Natural killer cell (primary cell): ENCODE measurements around the gene MRPL33. TPM values are rescaled to one million over a fixed set of nuclear protein-coding genes. Genes with fewer than 3 reads are reported as not detected.

ENCODE experiments used
- ATAC-seq, 3 donors: fragments of 150-1000 bp in 2 of 3; fragments of 200-7000 bp in 1 of 3; cut with Tn5 transposase; 1 replicate in 1 of 3; 2 replicates in 2 of 3; pipeline ENCODE4 v1.10.0; 2021; ENCODE audit warnings: mild to moderate bottlenecking in 2 of 3, moderate library complexity in 2 of 3
- DNase-seq, 2 donors: peaks; one replicate each; pipeline versions ENCODE4 v3.0.0 to v3.0.0-alpha.2; 2013 to 2021; ENCODE audit warnings: mixed read lengths in 1 of 2
- H3K27ac ChIP-seq: one replicate; pipeline ENCODE4 v1.5.1; 2013; ENCODE audit warnings: mild to moderate bottlenecking, low read length
- H3K27me3 ChIP-seq: one replicate; pipeline ENCODE4 v1.6.1; 2013; ENCODE audit warnings: low read length; ENCODE audit not compliant: control insufficient read depth, insufficient read depth
- H3K36me3 ChIP-seq: one replicate; pipeline ENCODE4 v1.6.1; 2013; ENCODE audit warnings: low read length; ENCODE audit not compliant: control insufficient read depth, insufficient read depth
- H3K4me1 ChIP-seq: one replicate; pipeline ENCODE4 v1.6.1; 2013; ENCODE audit warnings: low read length; ENCODE audit not compliant: control insufficient read depth, insufficient read depth
- H3K4me3 ChIP-seq: one replicate; pipeline ENCODE4 v1.5.1; 2013; ENCODE audit warnings: low read length
- H3K9me3 ChIP-seq: one replicate; pipeline ENCODE4 v1.6.1; 2013; ENCODE audit warnings: low read length; ENCODE audit not compliant: control insufficient read depth, insufficient read depth
- H3K27ac Mint-ChIP-seq, 2 donors: one replicate each; pipeline ENCODE4 v1.8.0; 2022; ENCODE audit warnings: mild to moderate bottlenecking in 2 of 2, mixed read lengths in 2 of 2, moderate library complexity in 1 of 2
- H3K27me3 Mint-ChIP-seq, 2 donors: one replicate each; pipeline ENCODE4 v1.8.0; 2022; ENCODE audit warnings: low read depth in 2 of 2, mixed read lengths in 2 of 2
- H3K36me3 Mint-ChIP-seq: one replicate; pipeline ENCODE4 v1.8.0; 2022; ENCODE audit warnings: mixed read lengths
- H3K4me1 Mint-ChIP-seq, 2 donors: one replicate each; pipeline ENCODE4 v1.8.0; 2022; ENCODE audit warnings: mixed read lengths in 2 of 2
- H3K4me3 Mint-ChIP-seq: one replicate; pipeline ENCODE4 v1.8.0; 2022; ENCODE audit warnings: mild to moderate bottlenecking, moderate library complexity, mixed read lengths
- H3K9me3 Mint-ChIP-seq, 2 donors: one replicate each; pipeline ENCODE4 v1.8.0; 2022; ENCODE audit warnings: mixed read lengths in 2 of 2
- WGBS: methylation state at CpG from one replicate; pipeline ENCODE4 v1.1.7; 2013; ENCODE audit warnings: missing lambda C conversion rate; ENCODE audit not compliant: insufficient coverage; 5-methylcytosine and 5-hydroxymethylcytosine counted together
- intact Hi-C: fragments of 100-400 bp; cut with micrococcal nuclease; formaldehyde crosslinking; loops from one replicate; pipeline ENCODE4 v1.14.2; 2022
- total RNA-seq, 4 donors: library from RNA; stranded (reverse); fragments of 120-200 nt in 1 of 4; gene quantifications; one replicate each; pipeline versions ENCODE4 v1.2.3 to v1.2.4, GENCODE V29; 2013 to 2022
- TF ChIP-seq, protein P1 (sequence below): fragments of 200-600 bp; IDR thresholded peaks from one replicate; pipeline ENCODE4 v1.8.0; 2022; ENCODE audit warnings: antibody characterized with exemption

Gene MRPL33
- total RNA-seq, 3 donors from 2014 or later (not counting 1 experiment from before 2014, with no cell fraction given) = 21.5 to 28.5 (median 27.3) TPM

DNA sequence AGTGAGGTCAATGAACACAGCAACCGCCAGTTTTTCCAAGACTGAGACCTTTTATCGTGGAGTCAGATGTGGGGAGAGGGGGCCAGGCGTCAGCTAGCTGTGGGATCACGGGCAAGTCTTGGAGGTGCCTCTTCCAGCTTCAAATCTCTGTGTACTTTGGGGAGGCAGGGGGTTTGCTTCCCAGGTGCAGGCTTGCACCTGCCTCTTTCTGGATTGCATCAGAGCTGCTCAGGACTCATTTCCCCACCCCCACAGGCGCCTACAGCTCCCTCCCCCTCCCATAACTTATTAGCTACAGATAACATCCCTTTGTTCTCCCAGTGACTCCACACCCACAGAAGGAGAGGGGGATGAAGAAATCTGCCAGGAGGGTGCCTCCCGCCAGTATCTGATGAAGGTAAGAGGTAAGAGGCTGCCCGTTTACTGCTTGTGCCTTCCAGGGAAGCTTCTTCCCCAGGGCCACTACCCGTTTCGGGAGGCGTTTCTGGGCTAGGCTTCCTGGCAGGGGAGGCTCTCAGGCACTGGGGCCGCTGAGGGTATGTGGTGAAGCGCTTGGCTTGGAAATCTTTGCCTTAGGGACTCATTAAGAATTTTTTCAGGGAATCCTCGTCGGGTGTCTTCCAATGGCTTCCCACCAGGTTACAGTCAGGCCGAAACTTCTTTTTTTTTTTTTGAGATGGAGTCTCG, 18.8 kb upstream of the MRPL33 start:
- 86% methylated on average over 15 of the region's 16 CpGs for WGBS
- no peak for ATAC-seq
- Histone ChIP-seq H3K27me3 (no peaks in the 10 kb centered on the region), H3K27ac (no peak overlapping the region), H3K4me3 (no peak overlapping the region), H3K4me1 (no peaks in the 10 kb centered on the region), H3K9me3 (no peaks in the 10 kb centered on the region), H3K36me3 (no peaks in the 10 kb centered on the region)
- Mint-ChIP-seq H3K9me3 (peaks cover 6 to 7% of the 10 kb centered on the region in 2 donors), H3K4me3 (no peak overlapping the region), H3K27me3 (peaks cover 12 to 19% of the 10 kb centered on the region in 2 donors), H3K36me3 (no peaks in the 10 kb centered on the region), H3K4me1 (no peaks in the 10 kb centered on the region), H3K27ac (no peak overlapping the region)
- intact Hi-C loops = no loop called here
- TF ChIP-seq, protein P1, sequence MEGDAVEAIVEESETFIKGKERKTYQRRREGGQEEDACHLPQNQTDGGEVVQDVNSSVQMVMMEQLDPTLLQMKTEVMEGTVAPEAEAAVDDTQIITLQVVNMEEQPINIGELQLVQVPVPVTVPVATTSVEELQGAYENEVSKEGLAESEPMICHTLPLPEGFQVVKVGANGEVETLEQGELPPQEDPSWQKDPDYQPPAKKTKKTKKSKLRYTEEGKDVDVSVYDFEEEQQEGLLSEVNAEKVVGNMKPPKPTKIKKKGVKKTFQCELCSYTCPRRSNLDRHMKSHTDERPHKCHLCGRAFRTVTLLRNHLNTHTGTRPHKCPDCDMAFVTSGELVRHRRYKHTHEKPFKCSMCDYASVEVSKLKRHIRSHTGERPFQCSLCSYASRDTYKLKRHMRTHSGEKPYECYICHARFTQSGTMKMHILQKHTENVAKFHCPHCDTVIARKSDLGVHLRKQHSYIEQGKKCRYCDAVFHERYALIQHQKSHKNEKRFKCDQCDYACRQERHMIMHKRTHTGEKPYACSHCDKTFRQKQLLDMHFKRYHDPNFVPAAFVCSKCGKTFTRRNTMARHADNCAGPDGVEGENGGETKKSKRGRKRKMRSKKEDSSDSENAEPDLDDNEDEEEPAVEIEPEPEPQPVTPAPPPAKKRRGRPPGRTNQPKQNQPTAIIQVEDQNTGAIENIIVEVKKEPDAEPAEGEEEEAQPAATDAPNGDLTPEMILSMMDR = no peak
- DNase-seq = no peak

DNA sequence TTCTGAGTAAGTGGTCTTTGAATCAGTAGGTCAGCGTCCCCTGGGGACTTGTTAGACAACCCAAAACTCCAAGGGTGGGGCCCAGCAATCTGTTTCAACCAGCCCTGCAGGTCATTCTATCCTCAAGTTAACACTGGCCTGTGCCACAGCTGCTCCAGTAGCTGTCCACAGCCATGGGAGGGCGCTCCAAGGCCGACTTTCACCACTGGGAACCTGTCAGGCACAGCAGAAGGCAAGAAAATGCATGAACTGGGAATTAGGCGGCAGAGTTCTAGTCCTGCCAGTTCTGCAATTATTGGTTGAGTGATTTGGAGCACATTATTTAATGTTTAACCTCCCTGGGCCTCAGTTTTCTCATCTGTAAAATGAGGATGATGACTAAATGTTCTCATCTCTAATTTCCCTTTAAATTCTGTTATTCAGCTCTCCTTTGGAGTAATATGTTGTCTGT, 17.4 kb upstream of the MRPL33 start:
- H3K4me3 Mint-ChIP-seq = no peak overlapping the region
- no peak overlapping the region for H3K27ac Mint-ChIP-seq
- H3K36me3 Mint-ChIP-seq = no peaks in the 10 kb centered on the region
- no peaks in the 10 kb centered on the region for H3K9me3 Mint-ChIP-seq
- no peaks in the 10 kb centered on the region for H3K4me1 Mint-ChIP-seq
- DNase-seq (peak; percentile 43 to 73), ATAC-seq (peak; percentile 80 to 85 (median 83))
- H3K27ac ChIP-seq = no peak overlapping the region
- H3K27me3 Mint-ChIP-seq = peaks cover 0 to 6% of the 10 kb centered on the region in 2 donors
- H3K4me3 ChIP-seq = no peak overlapping the region
- H3K27me3 ChIP-seq = no peaks in the 10 kb centered on the region
- intact Hi-C loops = loop anchor here (1.0 kb wide), 1 partner anchor 698 kb away; no protein-coding TSS in a partner anchor
- H3K4me1 ChIP-seq = no peaks in the 10 kb centered on the region
- TF ChIP-seq, protein P1 = peak; percentile 51
- no peaks in the 10 kb centered on the region for H3K9me3 ChIP-seq
- no peaks in the 10 kb centered on the region for H3K36me3 ChIP-seq
- WGBS = 32% methylated on average over 4 of the region's 4 CpGs

DNA sequence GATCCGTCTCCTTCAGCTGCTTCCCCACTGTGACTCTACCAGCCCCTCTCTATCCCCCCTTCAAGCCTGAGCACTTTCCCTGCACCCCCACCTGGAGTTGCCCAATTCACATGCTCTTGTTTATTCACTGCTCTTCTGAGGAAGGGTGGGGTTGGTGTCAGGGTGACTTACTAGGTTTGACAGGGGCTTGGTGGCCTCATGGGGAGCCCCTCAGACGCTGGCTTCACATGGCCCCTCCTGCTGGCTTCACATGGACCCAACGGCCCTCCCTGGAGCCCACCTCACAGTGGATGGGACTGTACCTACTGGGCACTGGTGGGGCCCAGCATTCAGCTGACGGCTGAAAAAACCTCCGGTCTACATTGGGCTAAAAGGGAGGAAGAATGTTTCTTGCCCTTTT, 16.7 kb upstream of the MRPL33 start:
- Mint-ChIP-seq H3K4me1 (no peaks in the 10 kb centered on the region), H3K9me3 (no peaks in the 10 kb centered on the region), H3K27ac (no peak overlapping the region), H3K4me3 (no peak overlapping the region), H3K27me3 (peaks cover 0 to 4% of the 10 kb centered on the region in 2 donors), H3K36me3 (no peaks in the 10 kb centered on the region)
- no peaks in the 10 kb centered on the region for H3K4me1 ChIP-seq
- no peak overlapping the region for H3K4me3 ChIP-seq
- H3K27ac ChIP-seq = no peak overlapping the region
- no peaks in the 10 kb centered on the region for H3K27me3 ChIP-seq
- no peak for ATAC-seq
- no peak for DNase-seq
- intact Hi-C loops = loop anchor here (1.0 kb wide), 1 partner anchor 697 kb away; no protein-coding TSS in a partner anchor
- TF ChIP-seq, protein P1 = no peak
- no peaks in the 10 kb centered on the region for H3K36me3 ChIP-seq
- 84% methylated on average over 5 of the region's 5 CpGs for WGBS
- H3K9me3 ChIP-seq = no peaks in the 10 kb centered on the region
